GM18505 (cell line): ENCODE results near the gene RELL1.

ENCODE experiments used
- ATAC-seq: cut with Tn5 transposase; IDR thresholded peaks from one replicate; pipeline ENCODE4 v1.9.1; 2021; ENCODE audit not compliant: unreplicated experiment
- POLR2A ChIP-seq: IDR thresholded peaks from 4 replicates; pipeline ENCODE4 v1.6.1; 2011; ENCODE audit warnings: borderline replicate concordance; ENCODE audit not compliant: insufficient read depth, insufficient read length; ENCODE audit errors: extremely low read depth

The RELL1 gene

GRCh38 chr4:37632836-37633235, 53.3 kb downstream of the RELL1 start:
- ATAC-seq: no peak
- TF ChIP-seq POLR2A: no peak

- no peak for TF ChIP-seq POLR2A
- no peak for ATAC-seq
Measured at GRCh38 chr4:37631551-37631950, 54.6 kb downstream of the RELL1 start.

- no peak for ATAC-seq
- no peak for TF ChIP-seq POLR2A
Measured at GRCh38 chr4:37629713-37630112, 56.5 kb downstream of the RELL1 start.

- TF ChIP-seq POLR2A: no peak
- no peak for ATAC-seq
Measured at GRCh38 chr4:37628977-37629609, 57.1 kb downstream of the RELL1 start.

- no peak for TF ChIP-seq POLR2A
- ATAC-seq: no peak
Measured at GRCh38 chr4:37627263-37627662, 58.9 kb downstream of the RELL1 start.

- no peak for TF ChIP-seq POLR2A
- ATAC-seq: no peak
Measured at GRCh38 chr4:37625499-37625898, 60.7 kb downstream of the RELL1 start.

- no peak for TF ChIP-seq POLR2A
- ATAC-seq: no peak
Measured at GRCh38 chr4:37623940-37624339, 62.2 kb downstream of the RELL1 start.

- no peak for ATAC-seq
- TF ChIP-seq POLR2A: no peak
Measured at GRCh38 chr4:37623125-37623524, 63.1 kb downstream of the RELL1 start.

GRCh38 chr4:37620176-37620575, 66.0 kb downstream of the RELL1 start:
- no peak for ATAC-seq
- no peak for TF ChIP-seq POLR2A

GRCh38 chr4:37615720-37616063, 70.5 kb downstream of the RELL1 start:
- no peak for TF ChIP-seq POLR2A
- ATAC-seq: no peak

GRCh38 chr4:37615059-37615719, 71.0 kb downstream of the RELL1 start:
- no peak for TF ChIP-seq POLR2A
- no peak for ATAC-seq

- TF ChIP-seq POLR2A: no peak
Measured at GRCh38 chr4:37612811-37613210, 73.4 kb downstream of the RELL1 start.

GRCh38 chr4:37609626-37610025, 76.5 kb downstream of the RELL1 start:
- ATAC-seq: no peak
- no peak for TF ChIP-seq POLR2A

More at GRCh38 chr4:37612811-37613210, 73.4 kb downstream of the RELL1 start:
- no peak for ATAC-seq

- no peak for TF ChIP-seq POLR2A
- ATAC-seq: no peak
Measured at GRCh38 chr4:37607018-37607417, 79.2 kb downstream of the RELL1 start.
